C4-2B (cell line): ENCODE measurements around the gene CLIP2.
"Not testable (repeated sequence)": the region's sequence is repeated elsewhere in the genome, so short reads cannot be mapped to it uniquely, and the experiment has no call there.

Experiments
- H3K27ac ChIP-seq: fragments of 450-650 bp; 2 replicates; pipeline ENCODE4 v1.5.1; 2017
- CTCF ChIP-seq: fragments of 450-650 bp; conservative IDR thresholded peaks from 2 replicates; pipeline ENCODE4 v1.5.1; 2017; ENCODE audit warnings: mild to moderate bottlenecking
- ZFX ChIP-seq: fragments of 450-650 bp; IDR thresholded peaks from 2 replicates; pipeline ENCODE4 v1.6.1; 2017

The CLIP2 gene

GRCh38 chr7:74317146-74317782, 28.1 kb downstream of the CLIP2 start:
- H3K27ac ChIP-seq, result no peak overlapping the region
- no peak for TF ChIP-seq CTCF
- TF ChIP-seq ZFX, result no peak

GRCh38 chr7:74318043-74318442, 28.8 kb downstream of the CLIP2 start:
- TF ChIP-seq ZFX (no peak), CTCF (no peak)
- no peak overlapping the region for H3K27ac ChIP-seq

- TF ChIP-seq CTCF, result no peak
- TF ChIP-seq ZFX, result no peak
- no peak overlapping the region for H3K27ac ChIP-seq
These were observed 31.5 kb downstream of the CLIP2 start for GRCh38 chr7:74320645-74321221.

GRCh38 chr7:74322892-74323291, 33.7 kb downstream of the CLIP2 start:
- not testable (repeated sequence) for H3K27ac ChIP-seq

GRCh38 chr7:74324531-74325209, 35.5 kb downstream of the CLIP2 start:
- TF ChIP-seq ZFX (no peak), CTCF (no peak)
- H3K27ac ChIP-seq, result no peak overlapping the region

GRCh38 chr7:74325210-74325565, 36.0 kb downstream of the CLIP2 start:
- no peak overlapping the region for H3K27ac ChIP-seq
- TF ChIP-seq CTCF (no peak), ZFX (no peak)

- no peak overlapping the region for H3K27ac ChIP-seq
- TF ChIP-seq CTCF, result no peak
- no peak for TF ChIP-seq ZFX
These were observed 40.0 kb downstream of the CLIP2 start for GRCh38 chr7:74329225-74329624.
